Testis (tissue), 2 donors: Measurements from ENCODE around the gene TTC28.

Experiments used
- POLR2A ChIP-seq: fragments of 450-650 bp; IDR thresholded peaks from one replicate; pipeline ENCODE4 v1.6.1; 2017; ENCODE audit warnings: antibody characterized with exemption, mild to moderate bottlenecking, moderate library complexity
- TF ChIP-seq, protein P1 (sequence below), 3 experiments: fragments of 450-650 bp in 2 of 3; fragments of 200-600 bp in 1 of 3; sonication (generic) in 1 of 3; IDR thresholded peaks; one replicate each; pipeline ENCODE4 v1.5.1; 2016 to 2019; ENCODE audit warnings: antibody characterized with exemption in 3 of 3, mild to moderate bottlenecking in 2 of 3, moderate library complexity in 1 of 3

DNA sequence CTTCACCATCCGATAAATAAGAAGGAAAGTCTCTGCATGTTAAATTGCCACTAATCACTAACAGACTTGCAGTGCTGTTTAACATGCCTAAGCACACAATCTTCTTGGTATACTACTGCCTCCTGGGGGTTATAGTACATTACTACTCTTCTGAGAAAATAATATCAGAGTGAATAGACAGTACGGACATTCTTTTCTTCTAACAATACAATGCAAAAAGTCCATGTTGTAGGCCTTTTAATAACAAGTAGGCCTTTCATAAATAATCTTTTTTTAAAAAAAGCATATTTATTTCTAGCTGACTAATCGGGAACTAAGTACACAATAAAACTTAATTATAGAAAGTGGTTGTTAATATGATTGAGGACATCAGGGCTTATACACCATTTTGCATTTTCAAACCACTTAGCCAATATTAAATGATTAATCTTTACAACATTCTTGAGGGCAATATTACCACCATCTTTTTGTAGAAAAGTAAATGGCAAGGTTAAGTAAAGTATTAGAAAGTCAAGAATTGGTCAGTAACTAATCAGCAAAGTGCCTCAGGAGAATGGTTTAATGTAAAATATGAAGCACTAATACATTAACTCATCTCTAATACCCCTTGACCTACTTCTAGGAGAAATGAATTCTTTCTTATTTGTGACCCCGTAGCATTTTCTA lies 84.7 kb downstream of the TTC28 start:
- TF ChIP-seq, protein P1, sequence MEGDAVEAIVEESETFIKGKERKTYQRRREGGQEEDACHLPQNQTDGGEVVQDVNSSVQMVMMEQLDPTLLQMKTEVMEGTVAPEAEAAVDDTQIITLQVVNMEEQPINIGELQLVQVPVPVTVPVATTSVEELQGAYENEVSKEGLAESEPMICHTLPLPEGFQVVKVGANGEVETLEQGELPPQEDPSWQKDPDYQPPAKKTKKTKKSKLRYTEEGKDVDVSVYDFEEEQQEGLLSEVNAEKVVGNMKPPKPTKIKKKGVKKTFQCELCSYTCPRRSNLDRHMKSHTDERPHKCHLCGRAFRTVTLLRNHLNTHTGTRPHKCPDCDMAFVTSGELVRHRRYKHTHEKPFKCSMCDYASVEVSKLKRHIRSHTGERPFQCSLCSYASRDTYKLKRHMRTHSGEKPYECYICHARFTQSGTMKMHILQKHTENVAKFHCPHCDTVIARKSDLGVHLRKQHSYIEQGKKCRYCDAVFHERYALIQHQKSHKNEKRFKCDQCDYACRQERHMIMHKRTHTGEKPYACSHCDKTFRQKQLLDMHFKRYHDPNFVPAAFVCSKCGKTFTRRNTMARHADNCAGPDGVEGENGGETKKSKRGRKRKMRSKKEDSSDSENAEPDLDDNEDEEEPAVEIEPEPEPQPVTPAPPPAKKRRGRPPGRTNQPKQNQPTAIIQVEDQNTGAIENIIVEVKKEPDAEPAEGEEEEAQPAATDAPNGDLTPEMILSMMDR (IDR thresholded peaks at IDR 0.05), result peak; percentile 57 to 71 (median 63)
- TF ChIP-seq POLR2A, result no peak
